ENCODE results near the gene IL4I1.

IL4I1 gene

DNA sequence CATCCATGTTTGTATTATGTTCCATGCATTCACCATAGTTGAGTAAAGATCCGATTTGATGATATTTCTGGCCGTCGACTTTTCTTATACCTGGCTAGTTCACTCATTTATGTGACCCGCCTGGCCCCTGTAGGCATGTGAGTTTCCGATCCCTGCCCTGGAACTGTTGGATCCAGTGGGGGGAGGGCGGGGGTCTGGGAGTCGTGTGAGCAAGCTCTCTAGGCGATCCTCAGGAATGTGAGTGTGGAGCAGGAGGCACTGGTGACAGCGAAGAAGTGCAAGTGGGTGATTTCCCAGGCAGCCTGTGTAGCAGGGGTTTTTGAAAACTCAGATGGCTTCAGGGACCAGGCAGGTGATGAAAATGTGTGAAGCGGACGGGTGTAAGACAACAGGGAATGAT lies 56.4 kb downstream of the IL4I1 start:
- Histone ChIP-seq H3K4me3 (ENCODE audit: low read length) (no peak overlapping the region), H4K20me1 (ENCODE audit: insufficient read depth, low read length) (no peaks in the 10 kb centered on the region), H3K4me1 (ENCODE audit: low read length) (no peaks in the 10 kb centered on the region), H3K9ac (ENCODE audit: low read length) (no peak overlapping the region), H2AFZ (ENCODE audit: low read length) (no peak overlapping the region), H3K27me3 (replicated peaks; ENCODE audit: insufficient read depth, low read length) (no peaks in the 10 kb centered on the region), H3F3A (ENCODE audit: insufficient read depth, low read length) (no peaks in the 10 kb centered on the region; the same call in 1 of the 2 replicates), H3K36me3 (replicated peaks; ENCODE audit: insufficient read depth, low read length) (no peaks in the 10 kb centered on the region), H3K27ac (ENCODE audit: low read length) (no peak overlapping the region), H3K9me3 (replicated peaks; ENCODE audit: insufficient read depth, low read length) (no peaks in the 10 kb centered on the region), H3K9me2 (replicated peaks; ENCODE audit: insufficient read depth, low read length) (no peaks in the 10 kb centered on the region), H3K4me2 (ENCODE audit: low read depth, low read length) (no peak overlapping the region), H3K79me2 (ENCODE audit: low read length) (no peaks in the 10 kb centered on the region)
- no peak for TF ChIP-seq EZH2phosphoT487 (IDR thresholded peaks at IDR 0.05; ENCODE audit: low read length)
- TF ChIP-seq EZH2 (optimal IDR thresholded peaks at IDR 0.05; ENCODE audit: low read depth, low read length), result no peak
- TF ChIP-seq, protein P1, sequence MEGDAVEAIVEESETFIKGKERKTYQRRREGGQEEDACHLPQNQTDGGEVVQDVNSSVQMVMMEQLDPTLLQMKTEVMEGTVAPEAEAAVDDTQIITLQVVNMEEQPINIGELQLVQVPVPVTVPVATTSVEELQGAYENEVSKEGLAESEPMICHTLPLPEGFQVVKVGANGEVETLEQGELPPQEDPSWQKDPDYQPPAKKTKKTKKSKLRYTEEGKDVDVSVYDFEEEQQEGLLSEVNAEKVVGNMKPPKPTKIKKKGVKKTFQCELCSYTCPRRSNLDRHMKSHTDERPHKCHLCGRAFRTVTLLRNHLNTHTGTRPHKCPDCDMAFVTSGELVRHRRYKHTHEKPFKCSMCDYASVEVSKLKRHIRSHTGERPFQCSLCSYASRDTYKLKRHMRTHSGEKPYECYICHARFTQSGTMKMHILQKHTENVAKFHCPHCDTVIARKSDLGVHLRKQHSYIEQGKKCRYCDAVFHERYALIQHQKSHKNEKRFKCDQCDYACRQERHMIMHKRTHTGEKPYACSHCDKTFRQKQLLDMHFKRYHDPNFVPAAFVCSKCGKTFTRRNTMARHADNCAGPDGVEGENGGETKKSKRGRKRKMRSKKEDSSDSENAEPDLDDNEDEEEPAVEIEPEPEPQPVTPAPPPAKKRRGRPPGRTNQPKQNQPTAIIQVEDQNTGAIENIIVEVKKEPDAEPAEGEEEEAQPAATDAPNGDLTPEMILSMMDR (IDR thresholded peaks at IDR 0.05; ENCODE audit: low read length), result no peak
- no peak for DNase-seq

DNA sequence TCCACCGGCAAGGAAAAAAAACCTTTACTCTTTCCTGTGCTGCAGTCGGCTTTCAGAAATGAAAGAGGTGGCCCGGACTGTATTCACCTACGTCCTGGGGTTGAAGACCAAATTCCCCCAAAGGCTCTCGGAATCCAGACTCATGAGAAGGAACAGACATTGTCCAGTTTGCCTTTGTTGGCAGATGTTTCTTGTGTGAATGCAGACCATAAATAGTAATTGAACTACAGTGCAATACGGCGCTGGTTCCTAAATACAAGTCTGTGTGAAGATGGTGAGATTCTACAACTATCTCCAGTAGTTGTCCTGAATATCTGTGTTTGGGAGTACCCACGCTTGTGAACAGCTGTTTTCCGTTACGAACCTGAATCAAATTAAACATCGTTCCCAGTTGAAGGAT lies 57.0 kb downstream of the IL4I1 start:
- Histone ChIP-seq H4K20me1 (ENCODE audit: insufficient read depth, low read length) (no peaks in the 10 kb centered on the region), H2AFZ (ENCODE audit: low read length) (no peak overlapping the region), H3K9me3 (replicated peaks; ENCODE audit: insufficient read depth, low read length) (no peaks in the 10 kb centered on the region), H3K4me3 (ENCODE audit: low read length) (no peak overlapping the region), H3K9me2 (replicated peaks; ENCODE audit: insufficient read depth, low read length) (no peaks in the 10 kb centered on the region), H3K27ac (ENCODE audit: low read length) (no peak overlapping the region), H3K9ac (ENCODE audit: low read length) (no peak overlapping the region), H3K4me2 (ENCODE audit: low read depth, low read length) (no peak overlapping the region), H3K79me2 (ENCODE audit: low read length) (no peaks in the 10 kb centered on the region), H3K36me3 (replicated peaks; ENCODE audit: insufficient read depth, low read length) (no peaks in the 10 kb centered on the region), H3K27me3 (replicated peaks; ENCODE audit: insufficient read depth, low read length) (no peaks in the 10 kb centered on the region), H3K4me1 (ENCODE audit: low read length) (no peaks in the 10 kb centered on the region), H3F3A (ENCODE audit: insufficient read depth, low read length) (no peaks in the 10 kb centered on the region; the same call in 1 of the 2 replicates)
- TF ChIP-seq EZH2 (optimal IDR thresholded peaks at IDR 0.05; ENCODE audit: low read depth, low read length) (no peak), EZH2phosphoT487 (IDR thresholded peaks at IDR 0.05; ENCODE audit: low read length) (no peak)
- TF ChIP-seq, protein P1 (IDR thresholded peaks at IDR 0.05; ENCODE audit: low read length), result no peak
- no peak for DNase-seq
